Activated CD8-positive, alpha-beta memory T cell treated with anti-CD3 and anti-CD28 coated beads, Interleukin-2, amount 50 U/mL, for 4 hours (primary cell): Measurements from ENCODE around the gene P3H2.
"Not testable (repeated sequence)": the region's sequence is repeated elsewhere in the genome, so short reads cannot be mapped to it uniquely, and the experiment has no call there.

ENCODE experiments used
- DNase-seq: peaks from one replicate; pipeline ENCODE4 v3.0.0-alpha.2; 2020

P3H2 gene

DNA sequence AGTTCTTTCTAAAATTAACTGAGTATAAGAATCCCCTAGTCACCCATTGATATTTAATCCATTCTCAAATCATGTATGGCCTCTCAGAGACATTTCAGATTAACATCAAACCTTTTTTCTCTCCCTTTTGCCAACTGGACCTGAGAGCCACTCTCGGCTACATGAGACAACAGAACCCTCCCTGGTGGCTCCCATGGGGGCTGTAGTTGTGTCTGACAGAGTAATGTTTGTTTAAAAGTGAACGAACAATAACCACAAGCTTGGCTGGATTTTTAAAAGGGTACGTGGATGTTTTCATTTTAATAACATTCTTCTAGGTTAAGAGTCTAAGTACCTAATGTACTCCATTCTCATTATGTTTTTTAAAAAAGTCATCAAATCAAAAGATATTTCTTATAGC lies 37.1 kb downstream of the P3H2 start:
- no peak for DNase-seq

DNA sequence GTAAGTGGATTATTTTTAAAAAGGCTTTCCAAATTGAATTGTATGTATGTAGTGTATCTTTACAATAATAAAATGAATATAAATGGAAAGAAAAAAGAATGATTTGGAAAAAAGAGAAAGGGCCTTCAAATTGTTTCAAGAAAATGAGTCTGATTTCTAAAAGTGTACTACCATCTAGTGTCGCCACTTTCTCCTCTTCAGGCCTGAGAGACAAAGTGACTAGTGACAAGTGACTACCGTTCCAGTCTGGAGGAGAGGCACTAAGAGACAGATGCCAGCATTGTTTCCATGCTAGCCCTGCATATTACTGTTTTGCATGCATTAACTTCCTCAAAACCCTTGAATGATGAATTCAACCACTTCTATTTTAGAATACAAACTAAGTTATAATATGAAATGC lies 39.3 kb downstream of the P3H2 start:
- no peak for DNase-seq

DNA sequence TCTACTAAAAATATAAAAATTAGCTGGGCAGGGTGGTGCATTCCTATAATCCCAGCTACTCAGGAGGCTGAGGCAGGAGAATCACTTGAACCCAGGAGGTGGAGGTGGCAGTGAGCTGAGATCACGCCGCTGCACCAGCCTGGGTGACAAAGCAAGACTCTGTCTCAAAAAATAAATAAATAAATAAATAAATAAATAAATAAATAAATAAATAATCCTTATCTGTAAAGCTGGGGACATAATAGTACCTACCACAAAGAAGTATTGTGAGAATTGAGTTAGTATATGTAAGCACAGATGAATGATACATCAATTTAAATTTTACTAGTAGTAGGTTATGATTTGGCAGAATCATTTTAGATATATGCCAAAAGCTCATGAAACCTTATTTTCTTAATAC lies 41.5 kb downstream of the P3H2 start:
- not testable (repeated sequence) for DNase-seq

- no peak for DNase-seq
These were observed 43.2 kb downstream of the P3H2 start for GRCh38 chr3:190077395-190078045.

- no peak for DNase-seq
These were observed 43.9 kb downstream of the P3H2 start for GRCh38 chr3:190076601-190077394.

DNA sequence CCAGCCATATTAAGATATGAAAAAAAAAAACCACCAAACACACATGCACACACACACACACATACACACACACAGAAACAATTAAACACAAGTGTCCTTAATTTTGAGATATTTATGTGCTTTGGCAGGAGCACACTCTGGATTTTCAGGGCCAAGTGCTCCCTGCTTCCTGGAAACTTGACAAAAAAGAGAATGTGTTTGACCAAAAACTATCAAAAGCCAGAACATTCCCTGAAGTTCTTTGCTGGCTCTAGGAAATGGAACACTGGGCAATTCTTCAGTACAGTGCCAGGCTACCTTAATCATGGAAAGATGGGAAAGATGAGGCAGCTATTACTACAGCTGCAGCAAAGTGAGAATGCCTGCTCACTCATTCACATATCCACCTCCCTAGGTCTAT lies 44.6 kb downstream of the P3H2 start:
- no peak for DNase-seq

GRCh38 chr3:190074817-190075216 lies 45.9 kb downstream of the P3H2 start:
- no peak for DNase-seq

DNA sequence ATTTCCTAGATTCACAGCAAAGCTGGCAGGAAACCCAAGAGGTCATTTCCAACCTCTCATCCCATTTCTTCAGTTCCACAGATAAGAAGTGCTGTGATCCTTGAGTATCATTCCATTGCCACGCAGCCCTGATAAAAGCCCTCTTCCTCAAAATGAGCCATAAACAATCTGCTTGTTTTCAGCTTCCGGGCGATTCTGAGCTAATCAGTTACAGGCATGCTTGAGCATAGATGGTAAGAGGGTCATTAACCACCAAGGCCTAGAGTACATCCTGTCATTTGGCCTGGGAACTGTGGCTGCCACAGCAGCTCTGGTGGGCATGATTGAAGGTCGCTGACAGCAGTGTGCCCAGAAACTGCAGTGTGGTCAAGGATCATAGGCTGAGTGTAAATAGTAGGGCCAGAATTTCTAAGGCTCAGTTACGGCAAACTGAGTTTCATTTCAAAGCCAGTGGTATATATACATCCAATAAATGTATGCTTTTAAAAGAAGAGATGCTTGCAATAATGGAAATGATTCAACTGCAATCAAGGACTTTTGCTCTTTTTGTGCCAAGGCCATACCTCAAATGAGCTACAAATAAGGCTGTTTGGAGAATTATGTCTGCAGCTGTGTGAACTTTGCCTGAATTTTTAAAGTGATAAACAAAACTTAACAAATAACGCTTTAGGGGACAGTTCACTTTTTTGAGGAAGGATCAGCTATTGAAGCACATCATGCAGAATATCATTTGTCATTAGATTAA lies 47.3 kb downstream of the P3H2 start:
- no peak for DNase-seq

DNA sequence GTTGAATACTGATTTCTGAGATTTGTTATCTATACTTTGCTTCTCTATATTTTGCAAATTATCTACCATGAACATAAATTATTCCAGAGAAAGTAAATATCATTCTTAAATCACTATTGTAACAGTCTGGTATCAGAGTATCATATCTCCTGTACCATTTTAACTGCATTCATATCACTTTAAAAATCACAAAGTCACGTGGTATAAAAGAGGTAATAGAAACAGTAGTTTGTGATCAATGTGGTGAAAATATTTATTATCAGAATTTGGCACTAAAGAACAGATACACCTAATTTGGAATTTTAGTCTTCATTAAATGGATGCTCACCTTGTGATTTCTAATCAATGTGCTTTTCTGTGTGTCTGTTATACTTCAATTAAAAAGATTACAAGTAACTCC lies 47.8 kb downstream of the P3H2 start:
- DNase-seq = no peak

- DNase-seq = not testable (repeated sequence)
These were observed 48.8 kb downstream of the P3H2 start for GRCh38 chr3:190071921-190072320.

DNA sequence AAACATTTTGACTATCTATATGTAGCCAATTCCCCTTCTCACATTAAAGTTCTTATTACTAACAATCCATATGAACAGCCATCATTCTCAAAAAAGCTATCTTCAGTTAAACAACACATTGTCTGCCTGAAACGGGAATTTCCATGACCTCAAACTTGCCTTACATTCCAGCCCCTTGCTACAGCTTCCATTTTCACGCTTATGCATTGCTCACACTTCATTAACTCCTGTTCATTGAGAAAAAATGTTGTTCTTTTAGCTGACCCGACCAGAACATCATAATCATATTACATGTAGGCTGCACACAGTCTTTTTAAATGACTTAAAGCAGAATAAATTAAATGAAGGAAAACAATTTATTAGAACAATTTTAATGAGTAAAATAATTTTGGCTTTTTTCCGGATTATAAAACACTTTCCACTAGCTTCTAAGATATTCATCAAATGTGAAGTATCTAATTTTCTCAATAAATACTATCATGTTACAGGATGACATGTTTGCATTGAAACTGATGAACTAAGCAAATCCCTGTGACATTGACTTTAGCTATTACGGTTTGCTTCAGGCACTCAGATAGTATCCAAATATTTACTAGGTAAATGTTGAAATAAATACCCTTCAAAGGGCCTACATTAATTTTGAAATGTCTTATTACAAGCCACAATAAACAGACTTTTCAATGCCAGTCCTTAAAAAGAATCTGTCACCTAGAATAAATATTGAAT lies 49.9 kb downstream of the P3H2 start:
- DNase-seq = no peak

DNA sequence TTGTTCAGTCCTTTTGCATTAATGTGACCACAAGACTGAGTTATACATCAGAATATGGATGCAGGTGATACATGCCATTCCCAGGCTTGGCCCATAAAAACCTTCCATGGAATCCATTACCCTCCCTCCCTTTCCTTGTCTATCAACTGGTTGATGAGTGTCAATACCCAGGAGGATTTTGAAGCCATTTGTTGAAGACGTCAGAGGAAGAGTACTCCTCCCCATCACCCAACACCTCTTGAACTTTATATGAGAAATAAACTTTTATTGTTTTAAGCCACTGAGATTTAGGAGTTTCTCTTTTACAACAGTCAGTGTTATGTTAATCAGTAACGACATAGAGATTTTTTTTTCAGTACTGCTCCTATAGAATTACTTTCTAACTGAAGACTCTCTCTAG lies 55.5 kb downstream of the P3H2 start:
- DNase-seq = no peak

- DNase-seq = no peak
These were observed 56.0 kb downstream of the P3H2 start for GRCh38 chr3:190064659-190065058.

DNA sequence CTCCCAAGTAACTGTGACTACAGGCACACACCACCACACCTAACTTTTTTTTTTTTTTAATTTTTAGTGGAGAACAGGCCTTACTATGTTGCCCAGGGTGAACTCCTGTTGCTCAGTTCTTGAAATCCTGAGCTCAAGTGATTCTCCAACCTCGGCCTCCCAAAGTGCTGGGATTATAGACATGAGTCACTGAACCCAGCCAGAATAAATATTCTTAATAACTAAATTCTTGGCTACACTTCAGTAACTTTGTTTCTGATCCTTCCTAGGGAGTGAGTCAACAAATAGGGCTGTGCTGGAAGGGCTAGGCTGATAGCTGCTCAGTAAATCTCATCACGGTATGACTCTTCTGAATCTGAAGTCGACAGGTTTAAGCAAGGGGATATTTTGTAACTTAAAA lies 56.6 kb downstream of the P3H2 start:
- DNase-seq = no peak

DNA sequence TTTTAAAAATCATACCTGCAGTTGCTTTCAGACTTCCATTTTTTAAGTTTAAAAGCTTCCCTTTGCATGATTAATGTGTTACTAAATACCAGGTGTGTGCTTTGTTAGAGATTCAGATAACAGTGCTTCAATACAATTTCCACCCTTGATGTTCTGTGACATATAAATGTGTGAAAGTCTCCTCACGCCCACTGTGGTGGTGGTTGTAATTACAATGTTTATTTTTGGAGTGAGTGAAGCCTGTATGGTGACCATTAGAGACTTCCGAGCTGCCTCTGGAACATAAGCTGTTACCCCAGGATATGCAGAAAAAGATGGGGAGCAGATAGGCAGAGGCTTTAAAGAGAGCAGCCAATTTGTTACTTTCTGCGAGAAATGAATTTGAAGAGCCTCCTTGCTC lies 57.2 kb downstream of the P3H2 start:
- DNase-seq = no peak

- no peak for DNase-seq
These were observed 60.4 kb downstream of the P3H2 start for GRCh38 chr3:190060192-190060775.

DNA sequence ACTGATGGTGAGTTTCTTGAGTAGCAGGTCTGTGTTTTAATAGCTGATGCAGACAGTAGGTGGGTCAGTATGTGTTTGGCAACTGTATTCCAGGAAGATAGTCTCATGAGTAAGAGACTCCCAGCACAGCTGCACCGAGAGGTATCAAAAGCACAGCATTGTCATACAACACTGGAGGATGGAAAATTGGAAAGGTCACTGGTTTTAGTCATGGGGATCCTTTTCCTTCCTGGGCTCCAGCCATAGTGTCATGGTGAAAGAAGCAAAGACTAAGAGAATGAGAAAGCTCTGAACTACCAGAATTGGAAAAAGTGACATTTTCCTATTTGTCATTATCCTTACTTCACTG lies 61.5 kb downstream of the P3H2 start:
- DNase-seq = no peak

GRCh38 chr3:190058521-190059241 lies 62.0 kb downstream of the P3H2 start:
- no peak for DNase-seq

- DNase-seq = no peak
These were observed 64.0 kb downstream of the P3H2 start for GRCh38 chr3:190056742-190057141.

DNA sequence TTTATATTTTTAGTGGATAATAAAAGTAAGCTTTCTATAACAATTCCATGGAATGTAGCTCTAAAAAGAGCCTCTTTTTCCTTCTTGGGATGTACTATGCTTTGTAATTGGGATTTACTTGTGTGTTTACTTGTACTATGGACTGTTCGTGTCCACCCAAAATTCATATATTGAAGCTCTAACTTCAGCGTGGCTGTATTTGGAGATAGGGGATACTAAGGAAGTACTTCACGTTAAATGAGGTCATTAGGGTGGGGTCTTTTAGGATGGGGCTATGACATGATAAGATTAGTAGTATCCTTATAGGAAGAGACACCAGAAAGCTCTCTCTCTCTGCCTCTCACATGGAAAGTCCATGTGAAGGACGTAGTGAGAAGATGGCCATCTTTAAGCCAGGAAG lies 64.9 kb downstream of the P3H2 start:
- no peak for DNase-seq

DNA sequence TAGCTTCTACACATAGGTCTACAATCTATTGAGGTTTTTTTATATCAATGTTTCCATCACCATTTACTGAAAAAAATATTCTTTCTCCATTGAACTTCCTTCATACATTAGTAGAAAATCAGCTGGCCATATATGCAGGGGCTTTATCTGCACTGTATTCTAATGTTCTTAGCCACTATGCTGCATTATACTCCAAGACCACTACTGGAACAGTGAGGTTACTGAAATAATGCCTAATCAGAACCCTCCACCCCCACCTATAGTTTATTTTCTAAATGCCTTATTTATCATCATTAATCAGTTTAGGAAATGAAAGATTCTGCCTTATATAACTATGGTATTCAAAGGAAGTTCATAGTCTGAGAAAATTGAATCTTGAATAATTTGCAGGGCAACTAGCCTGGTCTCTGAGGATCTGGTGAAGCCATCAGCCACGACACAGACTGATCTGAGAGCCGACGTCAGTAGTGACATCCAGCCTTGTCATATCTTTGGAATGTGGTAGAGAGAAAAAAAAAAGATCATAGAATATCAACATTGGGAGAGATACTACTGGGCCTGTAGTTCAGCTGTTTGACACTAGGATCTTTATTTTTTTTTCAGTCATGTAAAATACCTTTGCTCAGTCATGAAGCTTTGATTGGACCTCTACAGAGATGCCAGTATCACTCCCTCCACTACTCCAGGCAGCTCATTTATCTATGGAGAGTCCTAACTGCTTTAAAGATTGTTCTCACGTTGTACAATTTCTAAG lies 66.6 kb downstream of the P3H2 start:
- no peak for DNase-seq

DNA sequence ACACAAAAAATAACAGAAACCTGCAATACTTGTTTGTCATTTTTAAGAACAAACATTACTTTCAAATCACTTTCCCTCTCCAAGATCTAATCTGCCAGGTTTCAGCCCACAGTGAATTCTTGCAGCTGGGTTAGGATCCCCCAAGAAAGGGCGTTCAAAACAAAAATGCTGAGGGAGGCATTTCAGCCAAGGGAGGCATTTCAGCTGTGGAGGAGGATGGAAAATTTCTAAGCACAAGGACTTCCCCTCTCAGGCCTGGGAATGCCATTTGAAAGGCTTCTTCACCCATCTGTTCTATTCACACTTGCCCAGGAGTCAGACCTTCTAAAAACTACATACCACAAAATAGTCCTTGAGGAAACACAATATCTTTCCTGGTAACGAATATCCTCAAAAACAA lies 69.1 kb downstream of the P3H2 start:
- no peak for DNase-seq
